Endodermal cell (in vitro differentiated cells): ENCODE data around the gene FAM217A. TPM values are rescaled to one million over a fixed set of nuclear protein-coding genes. Genes with fewer than 3 reads are reported as not detected.
"Not testable (repeated sequence)": the region's sequence is repeated elsewhere in the genome, so short reads cannot be mapped to it uniquely, and the experiment has no call there.

Experiments used
- DNase-seq: peaks from one replicate; pipeline ENCODE4 v3.0.0-alpha.2; 2017
- H3K27ac ChIP-seq: 2 replicates; pipeline ENCODE4 v1.5.1; 2013; ENCODE audit warnings: mild to moderate bottlenecking, low read depth, low read length, moderate library complexity
- H3K27me3 ChIP-seq: 2 replicates; pipeline ENCODE4 v1.6.1; 2013; ENCODE audit warnings: mild to moderate bottlenecking, low read length, moderate library complexity; ENCODE audit not compliant: insufficient read depth, control insufficient read depth, poor library complexity, severe bottlenecking
- H3K36me3 ChIP-seq: 2 replicates; pipeline ENCODE4 v1.7.0; 2013; ENCODE audit warnings: mild to moderate bottlenecking, low read length, moderate library complexity; ENCODE audit not compliant: control insufficient read depth, insufficient read depth
- H3K4me1 ChIP-seq: one replicate; pipeline ENCODE4 v1.7.0; 2013; ENCODE audit warnings: low read length; ENCODE audit not compliant: control insufficient read depth, insufficient read depth
- H3K4me3 ChIP-seq: 2 replicates; pipeline ENCODE4 v1.5.1; 2013; ENCODE audit warnings: mild to moderate bottlenecking, low read length, moderate library complexity
- H3K9ac ChIP-seq: 2 replicates; pipeline ENCODE4 v1.6.1; 2013; ENCODE audit warnings: mild to moderate bottlenecking, low read length, moderate library complexity; ENCODE audit not compliant: poor library complexity, severe bottlenecking; ENCODE audit errors: extremely low read depth
- H3K9me3 ChIP-seq: 2 replicates; pipeline ENCODE4 v1.6.1; 2013; ENCODE audit warnings: mild to moderate bottlenecking, low read length, moderate library complexity; ENCODE audit not compliant: control insufficient read depth
- H3K27ac Mint-ChIP-seq: 2 replicates; pipeline ENCODE4 v1.8.0; 2020; ENCODE audit warnings: mixed read lengths
- H3K27me3 Mint-ChIP-seq: 2 replicates; pipeline ENCODE4 v1.8.0; 2021; ENCODE audit warnings: mild to moderate bottlenecking, mixed read lengths; ENCODE audit not compliant: insufficient read depth
- H3K36me3 Mint-ChIP-seq: 2 replicates; pipeline ENCODE4 v1.8.0; 2020; ENCODE audit warnings: low read depth, mixed read lengths
- H3K4me1 Mint-ChIP-seq: 2 replicates; pipeline ENCODE4 v1.8.0; 2020; ENCODE audit warnings: mixed read lengths
- H3K4me3 Mint-ChIP-seq: 2 replicates; pipeline ENCODE4 v1.8.0; 2020; ENCODE audit warnings: mild to moderate bottlenecking, moderate library complexity, mixed read lengths
- H3K9me3 Mint-ChIP-seq: 2 replicates; pipeline ENCODE4 v1.8.0; 2020; ENCODE audit warnings: mild to moderate bottlenecking, mixed read lengths
- whole genome bisulfite sequencing, 2 experiments: methylation state at CpG; one replicate each; pipeline versions ENCODE4 v1.1.5 to v1.1.7; 2013; ENCODE audit warnings: missing lambda C conversion rate in 2 of 2, mixed read lengths in 1 of 2; ENCODE audit not compliant: insufficient coverage in 1 of 2, insufficient read length in 1 of 2; 5-methylcytosine and 5-hydroxymethylcytosine counted together
- total RNA-seq, 2 donors: library from RNA; stranded (reverse); fragmentation: NEBNext Ultra II Directional in 1 of 2; extraction: Animal tissue kit (Norgen Biotek cat#: 25700) in 1 of 2; gene quantifications; 2 replicates in 1 of 2; 3 replicates in 1 of 2; pipeline ENCODE4 v1.2.1, GENCODE V29; 2021
- TF ChIP-seq, protein P1 (sequence below): fragments of 200-600 bp; sonication (generic); conservative IDR thresholded peaks from 2 replicates; pipeline ENCODE4 v1.5.0; 2021; ENCODE audit warnings: antibody characterized with exemption, mild to moderate bottlenecking

Gene FAM217A
- total RNA-seq, 2 donors from 2014 or later = not detected

DNA sequence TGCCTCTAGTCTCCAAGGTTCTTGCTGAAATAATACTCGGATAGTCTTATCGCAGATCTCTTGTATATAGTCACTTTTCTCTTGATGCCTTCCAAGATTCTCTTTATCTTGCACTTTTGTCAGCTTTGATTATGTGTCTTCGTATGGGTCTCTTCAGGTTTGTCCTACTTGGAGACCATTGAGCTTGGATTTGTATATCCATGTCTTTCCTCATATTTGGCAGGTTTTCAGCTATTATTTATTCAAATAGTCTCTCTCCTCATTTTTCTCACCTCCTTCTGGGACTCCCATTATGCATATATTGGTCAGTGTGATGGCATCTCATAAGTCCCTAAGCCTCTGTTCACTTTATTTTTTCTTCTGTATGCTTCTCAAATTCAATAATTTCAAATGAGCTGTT is 33.4 kb upstream of the FAM217A start:
- H3K27me3 ChIP-seq = no peaks in the 10 kb centered on the region
- Mint-ChIP-seq H3K36me3 (peaks cover 17% of the 10 kb centered on the region), H3K4me1 (no peaks in the 10 kb centered on the region), H3K4me3 (no peak overlapping the region), H3K27ac (no peak overlapping the region), H3K27me3 (no peaks in the 10 kb centered on the region), H3K9me3 (no peaks in the 10 kb centered on the region)
- peaks cover 20% of the 10 kb centered on the region for H3K36me3 ChIP-seq
- no peaks in the 10 kb centered on the region for H3K9me3 ChIP-seq
- TF ChIP-seq, protein P1, sequence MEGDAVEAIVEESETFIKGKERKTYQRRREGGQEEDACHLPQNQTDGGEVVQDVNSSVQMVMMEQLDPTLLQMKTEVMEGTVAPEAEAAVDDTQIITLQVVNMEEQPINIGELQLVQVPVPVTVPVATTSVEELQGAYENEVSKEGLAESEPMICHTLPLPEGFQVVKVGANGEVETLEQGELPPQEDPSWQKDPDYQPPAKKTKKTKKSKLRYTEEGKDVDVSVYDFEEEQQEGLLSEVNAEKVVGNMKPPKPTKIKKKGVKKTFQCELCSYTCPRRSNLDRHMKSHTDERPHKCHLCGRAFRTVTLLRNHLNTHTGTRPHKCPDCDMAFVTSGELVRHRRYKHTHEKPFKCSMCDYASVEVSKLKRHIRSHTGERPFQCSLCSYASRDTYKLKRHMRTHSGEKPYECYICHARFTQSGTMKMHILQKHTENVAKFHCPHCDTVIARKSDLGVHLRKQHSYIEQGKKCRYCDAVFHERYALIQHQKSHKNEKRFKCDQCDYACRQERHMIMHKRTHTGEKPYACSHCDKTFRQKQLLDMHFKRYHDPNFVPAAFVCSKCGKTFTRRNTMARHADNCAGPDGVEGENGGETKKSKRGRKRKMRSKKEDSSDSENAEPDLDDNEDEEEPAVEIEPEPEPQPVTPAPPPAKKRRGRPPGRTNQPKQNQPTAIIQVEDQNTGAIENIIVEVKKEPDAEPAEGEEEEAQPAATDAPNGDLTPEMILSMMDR = no peak
- WGBS, 2 experiments = 93 to 100% methylated on average over 2 to 3 of the region's 3 CpGs
- no peak for DNase-seq
- no peak overlapping the region for H3K27ac ChIP-seq
- H3K4me3 ChIP-seq = no peak overlapping the region
- H3K9ac ChIP-seq = no peak overlapping the region
- H3K4me1 ChIP-seq = no peaks in the 10 kb centered on the region

DNA sequence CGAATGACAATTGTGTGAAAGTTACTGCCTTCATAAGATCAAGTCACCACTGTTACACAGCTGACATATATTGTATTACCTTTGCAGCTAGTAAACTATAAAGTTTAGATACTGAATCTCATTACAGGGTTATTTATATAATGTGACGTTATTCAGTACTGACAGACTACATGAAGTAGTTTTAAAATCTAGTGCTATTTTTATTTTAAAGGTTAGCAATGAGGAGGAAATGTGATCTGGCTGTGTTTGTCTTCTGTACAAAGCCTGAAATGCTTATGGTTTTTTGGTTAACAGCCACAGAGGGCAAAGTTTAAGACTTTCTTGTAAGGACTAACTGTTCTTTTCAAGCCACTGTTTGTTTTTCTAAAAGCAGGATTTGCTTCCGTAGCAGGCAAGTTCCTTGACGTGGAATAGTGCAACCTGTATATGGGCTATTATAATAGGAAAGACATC is 30.5 kb upstream of the FAM217A start:
- H3K36me3 ChIP-seq, DNase-seq, H3K9me3 ChIP-seq, H3K4me3 ChIP-seq, H3K4me1 Mint-ChIP-seq, H3K27ac Mint-ChIP-seq, H3K4me3 Mint-ChIP-seq, H3K4me1 ChIP-seq, H3K36me3 Mint-ChIP-seq, H3K27me3 Mint-ChIP-seq, H3K9me3 Mint-ChIP-seq, H3K27ac ChIP-seq, H3K27me3 ChIP-seq, H3K9ac ChIP-seq: not testable (repeated sequence)
- WGBS, 2 experiments = 88 to 100% methylated on average over 2 to 4 of the region's 4 CpGs

DNA sequence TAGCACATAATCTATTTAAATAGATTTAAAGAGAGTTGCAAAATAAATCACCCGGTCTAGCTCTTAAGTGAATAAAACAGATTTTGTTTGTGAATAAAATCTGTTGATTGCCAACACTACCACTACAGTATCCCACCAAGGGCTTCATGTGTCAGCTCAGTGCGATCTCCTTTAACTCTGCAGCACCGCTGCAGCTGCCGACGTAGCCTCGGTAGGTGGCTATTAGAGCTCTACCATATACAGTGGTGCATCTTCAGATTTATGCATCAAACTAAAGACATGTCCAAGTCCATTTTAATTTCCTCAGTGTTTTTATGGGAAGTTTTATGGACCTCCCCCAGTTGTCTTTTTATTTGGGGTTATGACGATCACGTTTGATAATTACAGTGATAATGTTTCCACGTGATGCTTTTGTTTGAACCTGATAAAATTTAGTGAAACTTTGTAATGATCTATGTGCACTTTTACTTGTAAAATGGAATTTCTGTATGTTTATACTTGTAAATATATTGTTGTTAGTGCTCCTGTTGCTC is 29.7 kb upstream of the FAM217A start:
- WGBS, 2 experiments = 89 to 91% methylated on average over 8 to 9 of the region's 9 CpGs
- no peaks in the 10 kb centered on the region for H3K36me3 ChIP-seq
- no peaks in the 10 kb centered on the region for H3K27me3 ChIP-seq
- Mint-ChIP-seq H3K4me3 (no peak overlapping the region), H3K27me3 (no peaks in the 10 kb centered on the region), H3K9me3 (no peaks in the 10 kb centered on the region), H3K27ac (no peak overlapping the region), H3K36me3 (no peaks in the 10 kb centered on the region), H3K4me1 (peaks cover 10% of the 10 kb centered on the region)
- H3K4me3 ChIP-seq = no peak overlapping the region
- no peak overlapping the region for H3K9ac ChIP-seq
- no peak for DNase-seq
- no peaks in the 10 kb centered on the region for H3K4me1 ChIP-seq
- TF ChIP-seq, protein P1 = no peak
- no peak overlapping the region for H3K27ac ChIP-seq
- H3K9me3 ChIP-seq = no peaks in the 10 kb centered on the region

DNA sequence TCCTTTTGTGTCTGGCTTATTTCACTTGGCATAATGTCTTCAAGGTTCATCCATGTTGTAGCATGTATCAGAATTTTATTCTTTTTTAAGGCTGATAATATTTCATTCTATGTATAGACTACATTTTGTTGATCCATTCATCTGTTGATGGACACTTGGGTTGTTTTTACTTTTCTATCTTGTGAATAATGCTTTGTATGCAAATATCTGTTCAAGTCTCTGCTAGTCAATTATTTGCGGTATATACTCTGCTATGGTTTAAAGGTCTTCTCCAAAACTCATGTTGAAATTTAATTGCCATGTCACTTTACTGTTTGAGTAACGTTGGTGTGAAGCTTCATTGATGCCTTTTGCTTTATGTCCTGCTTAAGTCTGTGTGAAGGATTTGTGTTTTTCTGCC is 28.9 kb upstream of the FAM217A start:
- Mint-ChIP-seq H3K27ac (no peak overlapping the region), H3K9me3 (no peaks in the 10 kb centered on the region), H3K4me1 (peaks cover 15% of the 10 kb centered on the region), H3K36me3 (no peaks in the 10 kb centered on the region), H3K27me3 (no peaks in the 10 kb centered on the region), H3K4me3 (no peak overlapping the region)
- DNase-seq = no peak
- Histone ChIP-seq H3K4me1 (no peaks in the 10 kb centered on the region), H3K27me3 (no peaks in the 10 kb centered on the region), H3K9ac (no peak overlapping the region), H3K9me3 (no peaks in the 10 kb centered on the region), H3K36me3 (no peaks in the 10 kb centered on the region), H3K4me3 (no peak overlapping the region), H3K27ac (no peak overlapping the region)
- TF ChIP-seq, protein P1 = no peak
- WGBS, 2 experiments = 96 to 100% methylated on average over 1 to 2 of the region's 2 CpGs
